Measurements from ENCODE around the gene R3HDM2.

The R3HDM2 gene

GRCh38 chr12:57467212-57467874, 36.5 kb upstream of the R3HDM2 start:
- no peak for DNase-seq (ENCODE audit: low read depth in 2 of 2)

GRCh38 chr12:57465747-57466505, 35.1 kb upstream of the R3HDM2 start:
- DNase-seq (ENCODE audit: low read depth in 2 of 2), result no peak

DNA sequence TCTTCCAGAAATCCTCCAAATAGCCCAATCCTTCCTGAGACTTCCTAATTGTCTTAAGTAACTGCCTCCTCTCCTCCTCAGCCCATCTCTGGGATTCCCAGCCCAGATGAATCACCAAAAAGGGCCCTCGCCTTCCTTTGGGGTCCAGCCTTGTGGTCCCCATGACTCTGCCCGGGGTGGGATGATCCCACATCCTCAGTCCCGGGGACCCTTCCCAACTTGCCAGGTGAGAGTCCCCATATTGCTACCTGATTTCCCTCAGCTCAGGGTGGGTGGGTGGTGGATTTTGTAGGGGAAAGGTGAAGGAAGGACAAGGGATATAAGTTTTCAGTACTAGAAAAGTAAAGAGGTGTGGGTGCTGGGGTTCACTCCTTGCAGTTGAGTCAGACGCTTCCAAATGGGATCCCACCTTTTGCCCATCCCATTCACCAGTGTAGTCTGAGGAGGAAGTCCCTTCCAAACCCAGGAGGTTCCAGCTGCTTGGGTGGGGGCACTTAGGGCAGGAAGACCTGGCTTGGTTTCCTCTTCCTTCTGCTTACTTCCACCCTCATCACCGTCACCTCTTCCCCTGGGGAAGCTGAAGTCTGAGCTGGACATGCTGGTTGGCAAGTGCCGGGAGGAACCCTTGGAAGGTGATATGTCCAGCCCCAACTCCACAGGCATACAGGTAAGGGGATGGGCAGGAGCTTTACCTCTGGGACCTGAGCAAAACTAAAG, 34.3 kb upstream of the R3HDM2 start:
- DNase-seq (ENCODE audit: low read depth in 2 of 2), result no peak

- no peak for DNase-seq (ENCODE audit: low read depth in 2 of 2)
These were observed 33.7 kb upstream of the R3HDM2 start for GRCh38 chr12:57464569-57464968.

DNA sequence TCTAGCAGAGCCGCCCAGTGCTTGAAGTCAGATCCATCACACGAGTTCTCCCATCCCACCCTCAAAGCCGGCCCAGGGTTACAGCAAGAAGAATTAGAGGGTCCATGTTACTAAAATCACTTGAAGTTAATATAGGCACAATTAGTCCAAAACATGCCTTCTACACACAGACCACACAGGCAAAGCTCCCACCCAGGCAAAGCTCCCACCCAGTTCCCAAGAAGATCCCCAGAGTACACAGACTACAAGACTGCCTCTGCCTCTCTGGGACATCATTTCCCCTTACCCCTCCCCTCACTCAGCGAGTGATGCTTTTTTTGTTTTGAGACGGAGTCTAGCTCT, 32.0 kb upstream of the R3HDM2 start:
- no peak for DNase-seq (ENCODE audit: low read depth in 2 of 2)

DNA sequence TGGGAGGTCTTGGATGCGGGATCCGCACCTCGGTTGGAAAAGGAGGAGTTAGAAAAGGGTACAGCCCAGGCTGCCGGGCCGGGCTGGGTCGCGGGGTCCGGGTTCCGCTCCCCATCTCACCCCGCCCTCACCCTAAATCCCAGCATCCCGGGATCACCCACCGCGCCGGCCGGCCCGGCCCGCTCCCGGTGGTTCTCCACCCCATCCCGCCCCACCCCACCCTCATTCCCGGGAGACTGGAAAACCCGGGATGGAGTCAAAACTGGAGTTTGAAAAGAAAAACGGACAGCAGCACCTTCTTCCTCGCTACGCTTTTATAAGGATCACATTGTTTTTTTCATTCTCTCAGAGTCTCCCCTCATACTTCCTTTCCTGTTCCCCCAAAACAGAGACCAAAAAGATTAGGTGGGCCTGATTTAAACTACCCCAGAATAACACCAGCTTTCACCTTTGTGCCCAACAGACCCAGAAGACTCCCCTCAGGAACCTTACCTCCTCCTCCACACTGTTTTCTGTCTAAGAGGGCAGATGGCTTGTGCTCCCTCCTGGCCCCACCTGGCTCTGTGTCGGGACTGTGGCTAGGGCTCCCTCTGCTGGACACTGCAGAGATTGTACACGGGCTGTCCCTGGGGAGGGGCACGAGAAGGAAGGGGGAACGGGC, 31.5 kb upstream of the R3HDM2 start:
- DNase-seq (ENCODE audit: low read depth in 2 of 2), result peak; percentile 81 to 86

GRCh38 chr12:57461917-57462250, 31.0 kb upstream of the R3HDM2 start:
- no peak for DNase-seq (ENCODE audit: low read depth in 2 of 2)

DNA sequence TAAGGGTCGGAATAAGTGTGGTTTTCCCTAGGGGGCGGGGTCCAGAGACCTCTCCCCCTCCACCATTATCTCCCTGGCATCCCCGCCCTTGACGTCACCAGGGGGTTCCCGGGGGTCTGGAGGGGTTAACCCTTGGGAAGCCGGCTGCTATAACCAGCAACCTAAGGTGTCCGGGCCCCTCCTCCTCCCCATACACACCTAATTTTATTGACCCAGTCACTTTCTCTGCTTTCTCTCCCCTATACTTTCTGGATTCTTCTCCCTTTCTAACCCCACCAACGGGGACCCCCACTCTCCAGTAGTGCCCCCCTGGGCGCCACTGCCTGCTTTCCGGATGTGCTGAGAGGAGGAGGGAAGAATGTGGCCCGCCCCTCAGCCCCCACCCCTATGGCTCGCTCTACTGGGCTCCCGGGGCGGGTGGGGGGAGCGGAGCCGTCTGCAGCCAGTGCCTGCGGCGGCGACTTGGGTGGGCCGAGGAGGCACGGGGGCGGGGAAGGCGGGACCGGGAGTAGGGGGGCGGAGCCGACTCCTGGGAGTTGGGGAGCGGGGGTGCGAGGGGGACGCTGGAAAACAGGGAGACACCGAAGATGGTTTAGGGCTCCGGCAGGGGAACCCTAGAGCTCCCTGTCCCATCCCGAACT, 30.6 kb upstream of the R3HDM2 start:
- DNase-seq (ENCODE audit: low read depth in 2 of 2), result no peak

- no peak for DNase-seq (ENCODE audit: low read depth in 2 of 2)
These were observed 30.0 kb upstream of the R3HDM2 start for GRCh38 chr12:57460841-57461275.

DNA sequence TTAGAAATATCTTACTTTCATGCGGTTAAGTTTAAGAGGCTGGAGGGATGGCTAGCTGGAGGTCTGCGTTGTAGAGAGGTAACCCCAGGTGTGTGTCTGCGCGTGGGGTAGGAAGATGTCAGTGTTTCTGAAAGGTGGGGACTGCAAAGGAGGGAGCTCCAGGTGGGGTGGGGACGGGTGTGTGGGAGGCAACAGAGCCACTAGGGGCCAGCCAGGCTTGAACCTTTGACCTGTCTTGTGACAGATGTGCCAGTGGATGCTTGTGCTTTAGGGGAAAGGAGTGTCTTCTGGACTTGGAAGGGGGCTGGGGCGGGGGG, 29.6 kb upstream of the R3HDM2 start:
- DNase-seq (ENCODE audit: low read depth in 2 of 2), result no peak

DNA sequence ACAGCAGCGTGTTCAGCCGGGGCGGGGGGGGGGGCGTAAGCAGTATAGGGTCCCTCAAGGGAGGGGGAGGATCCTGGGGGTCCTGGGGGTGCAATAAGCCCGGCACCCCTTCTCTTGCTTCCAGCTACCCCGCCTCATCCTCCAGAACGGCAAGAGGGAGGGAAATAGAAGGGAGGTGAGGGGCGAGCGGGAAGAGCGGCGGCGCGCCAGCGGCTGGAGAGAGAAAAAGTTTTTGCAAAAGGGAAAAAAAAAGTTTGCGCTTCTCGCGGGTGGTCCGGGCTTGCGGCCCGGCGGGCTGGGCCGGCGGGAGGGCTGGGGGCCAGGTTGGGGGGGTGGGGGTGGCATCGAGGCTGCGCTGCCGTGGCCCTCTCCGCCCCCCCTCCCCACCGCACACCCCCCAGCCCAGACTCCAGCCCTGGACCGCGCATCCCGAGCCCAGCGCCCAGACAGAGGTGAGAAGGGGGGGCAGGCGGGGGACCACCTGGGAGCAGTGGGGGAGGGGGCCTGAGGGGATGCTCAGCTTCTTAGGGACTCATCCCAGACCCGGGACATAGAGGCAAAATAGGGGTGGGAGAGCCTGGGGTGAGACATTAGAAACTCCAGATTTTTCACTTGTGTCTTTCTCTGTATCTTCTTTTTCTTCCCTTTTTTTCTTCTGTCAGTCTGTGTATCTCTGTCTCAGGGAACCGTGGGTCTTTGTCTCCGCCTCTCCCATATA, 29.1 kb upstream of the R3HDM2 start, which contains the start of gene GLI1:
TSS of gene GLI1 (plus strand) at position 36 of the 718 bp plus-strand sequence. CDS start 3,907 bp downstream, outside the sequence.
- no peak for DNase-seq (ENCODE audit: low read depth in 2 of 2)

GRCh38 chr12:57459055-57459749, 28.4 kb upstream of the R3HDM2 start:
- peak; percentile 88 to 90 for DNase-seq (ENCODE audit: low read depth in 2 of 2)

GRCh38 chr12:57458665-57459054, 27.8 kb upstream of the R3HDM2 start:
- DNase-seq (ENCODE audit: low read depth in 2 of 2), result no peak

DNA sequence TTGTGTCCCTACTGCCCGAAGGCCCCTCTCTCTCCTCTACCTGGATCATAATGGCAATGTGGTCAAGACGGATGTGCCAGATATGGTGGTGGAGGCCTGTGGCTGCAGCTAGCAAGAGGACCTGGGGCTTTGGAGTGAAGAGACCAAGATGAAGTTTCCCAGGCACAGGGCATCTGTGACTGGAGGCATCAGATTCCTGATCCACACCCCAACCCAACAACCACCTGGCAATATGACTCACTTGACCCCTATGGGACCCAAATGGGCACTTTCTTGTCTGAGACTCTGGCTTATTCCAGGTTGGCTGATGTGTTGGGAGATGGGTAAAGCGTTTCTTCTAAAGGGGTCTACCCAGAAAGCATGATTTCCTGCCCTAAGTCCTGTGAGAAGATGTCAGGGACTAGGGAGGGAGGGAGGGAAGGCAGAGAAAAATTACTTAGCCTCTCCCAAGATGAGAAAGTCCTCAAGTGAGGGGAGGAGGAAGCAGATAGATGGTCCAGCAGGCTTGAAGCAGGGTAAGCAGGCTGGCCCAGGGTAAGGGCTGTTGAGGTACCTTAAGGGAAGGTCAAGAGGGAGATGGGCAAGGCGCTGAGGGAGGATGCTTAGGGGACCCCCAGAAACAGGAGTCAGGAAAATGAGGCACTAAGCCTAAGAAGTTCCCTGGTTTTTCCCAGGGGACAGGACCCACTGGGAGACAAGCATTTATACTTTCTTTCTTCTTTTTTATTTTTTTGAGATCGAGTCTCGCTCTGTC, 26.1 kb upstream of the R3HDM2 start:
- DNase-seq (ENCODE audit: low read depth in 2 of 2), result no peak

GRCh38 chr12:57456145-57456700, 25.4 kb upstream of the R3HDM2 start:
- DNase-seq (ENCODE audit: low read depth in 2 of 2), result peak in 1 of 2 donors; percentile 39

DNA sequence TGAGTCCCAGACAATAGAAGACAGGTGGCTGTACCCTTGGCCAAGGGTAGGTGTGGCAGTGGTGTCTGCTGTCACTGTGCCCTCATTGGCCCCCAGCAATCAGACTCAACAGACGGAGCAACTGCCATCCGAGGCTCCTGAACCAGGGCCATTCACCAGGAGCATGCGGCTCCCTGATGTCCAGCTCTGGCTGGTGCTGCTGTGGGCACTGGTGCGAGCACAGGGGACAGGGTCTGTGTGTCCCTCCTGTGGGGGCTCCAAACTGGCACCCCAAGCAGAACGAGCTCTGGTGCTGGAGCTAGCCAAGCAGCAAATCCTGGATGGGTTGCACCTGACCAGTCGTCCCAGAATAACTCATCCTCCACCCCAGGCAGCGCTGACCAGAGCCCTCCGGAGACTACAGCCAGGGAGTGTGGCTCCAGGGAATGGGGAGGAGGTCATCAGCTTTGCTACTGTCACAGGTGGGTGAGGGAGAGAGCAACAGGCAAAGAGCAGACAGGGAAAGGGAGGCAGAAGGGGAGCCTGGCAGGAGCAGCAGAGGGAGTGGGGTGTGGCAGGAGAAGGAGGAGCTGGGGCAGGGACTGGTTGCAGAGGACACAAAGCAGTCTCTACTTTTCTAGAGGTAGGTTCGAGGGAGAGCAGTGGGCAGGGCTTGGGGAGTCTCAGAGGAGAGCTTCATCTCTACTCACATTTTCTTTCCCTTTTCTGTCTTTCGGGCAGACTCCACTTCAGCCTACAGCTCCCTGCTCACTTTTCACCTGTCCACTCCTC, 24.7 kb upstream of the R3HDM2 start:
- DNase-seq (ENCODE audit: low read depth in 2 of 2), result no peak

GRCh38 chr12:57454566-57455373, 23.9 kb upstream of the R3HDM2 start, which contains the start of gene INHBE:
Gene INHBE (plus strand): TSS chr12:57455307. CDS start chr12:57455537, 230 bp downstream.
- no peak for DNase-seq (ENCODE audit: low read depth in 2 of 2)

DNA sequence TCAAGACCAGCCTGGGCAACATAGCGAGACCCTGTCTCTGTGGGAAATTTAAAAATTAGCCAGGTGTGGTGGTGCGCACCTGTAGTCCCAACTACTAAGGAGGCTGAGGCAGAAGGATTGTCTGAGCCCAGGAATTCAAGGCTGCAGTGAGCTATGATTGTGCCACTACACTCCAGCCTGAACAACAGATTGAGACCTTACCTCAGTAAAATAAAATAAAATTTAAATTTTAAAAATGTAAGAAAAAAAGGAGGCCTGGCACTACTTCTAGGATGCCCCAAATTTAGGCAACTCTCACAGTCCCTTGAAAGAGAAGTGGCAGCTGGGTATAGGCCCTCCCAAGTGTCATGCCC, 23.3 kb upstream of the R3HDM2 start:
- no peak for DNase-seq (ENCODE audit: low read depth in 2 of 2)

Data from stimulated activated CD4-positive, alpha-beta T cell treated with anti-CD3 and anti-CD28 coated beads, Interleukin-1b, Interleukin-23, amount 100 ng/mL, for 4 hours (primary cell).